ENCODE results near the gene DHRS12.

The DHRS12 gene

DNA sequence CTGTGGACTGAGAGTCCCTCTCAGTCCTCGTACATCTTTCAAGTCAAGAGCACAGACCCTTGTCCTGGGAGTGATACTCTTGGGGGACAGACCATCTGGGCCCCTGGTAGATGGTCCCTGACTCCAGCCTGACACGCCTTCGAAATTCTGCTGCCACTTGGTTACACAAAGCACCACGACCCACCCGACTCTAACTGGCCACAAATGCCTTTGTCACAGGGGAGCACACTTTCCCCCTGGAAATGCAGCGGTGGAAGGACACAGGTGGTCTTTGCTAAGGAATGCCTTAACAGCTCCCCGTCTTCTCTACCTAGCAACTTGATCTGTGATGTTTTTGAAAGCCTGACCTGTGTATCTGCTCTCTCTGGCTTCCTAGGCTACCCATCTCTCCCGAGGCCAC, 13.8 kb upstream of the DHRS12 start:
- no peak overlapping the region for H3K27ac ChIP-seq (ENCODE audit: low read length, poor library complexity, severe bottlenecking)
- no peaks in the 10 kb centered on the region for H3K79me1 ChIP-seq (replicated peaks; ENCODE audit: low read length, poor library complexity, severe bottlenecking)
- no peak overlapping the region for H4K91ac ChIP-seq (ENCODE audit: low read length)
- H2BK15ac ChIP-seq (ENCODE audit: low read depth, poor library complexity, severe bottlenecking), result no peak overlapping the region
- no peak for DNase-seq
- H3K36me3 ChIP-seq (ENCODE audit: control insufficient read depth in 1 of 2, insufficient read depth in 2 of 2, low read depth in 1 of 2, low read length in 2 of 2), result no peaks in the 10 kb centered on the region
- H2BK12ac ChIP-seq (ENCODE audit: low read length in 2 of 2), result no peak overlapping the region
- H3K4me1 ChIP-seq (ENCODE audit: control insufficient read depth, insufficient read depth, low read depth, low read length), result peaks cover 8% of the 10 kb centered on the region
- H2AK5ac ChIP-seq (ENCODE audit: low read length, severe bottlenecking), result no peak overlapping the region
- H2AFZ ChIP-seq (ENCODE audit: low read depth, low read length), result no peak overlapping the region
- H4K8ac ChIP-seq (ENCODE audit: low read length), result no peak overlapping the region
- no peak overlapping the region for H3K18ac ChIP-seq (ENCODE audit: low read depth in 1 of 2, low read length in 2 of 2)
- no peaks in the 10 kb centered on the region for H3K9me3 ChIP-seq (ENCODE audit: control insufficient read depth, low read length)
- no peak overlapping the region for H3K9ac ChIP-seq (ENCODE audit: low read length)
- H3K4ac ChIP-seq (ENCODE audit: low read depth in 1 of 2, low read length in 2 of 2), result no peak overlapping the region
- no peak overlapping the region for H3K4me2 ChIP-seq (ENCODE audit: low read length, poor library complexity, severe bottlenecking)
- H3K4me3 ChIP-seq (ENCODE audit: insufficient read depth in 1 of 2, low read depth in 1 of 2, low read length in 2 of 2), result no peak overlapping the region
- WGBS, result 89% methylated on average over 8 of the region's 8 CpGs
- no peak overlapping the region for H3K23ac ChIP-seq (ENCODE audit: low read length in 2 of 2)
- H2BK5ac ChIP-seq (ENCODE audit: low read depth, low read length, poor library complexity, severe bottlenecking), result no peak overlapping the region
- no peak overlapping the region for H2BK120ac ChIP-seq (ENCODE audit: low read depth, low read length)
- no peak overlapping the region for H3K14ac ChIP-seq (ENCODE audit: low read length in 2 of 2)
- peaks cover 62 to 67% of the 10 kb centered on the region in 2 experiments for H3K27me3 ChIP-seq (ENCODE audit: control insufficient read depth in 1 of 2, insufficient read depth in 1 of 2, low read length in 2 of 2)

DNA sequence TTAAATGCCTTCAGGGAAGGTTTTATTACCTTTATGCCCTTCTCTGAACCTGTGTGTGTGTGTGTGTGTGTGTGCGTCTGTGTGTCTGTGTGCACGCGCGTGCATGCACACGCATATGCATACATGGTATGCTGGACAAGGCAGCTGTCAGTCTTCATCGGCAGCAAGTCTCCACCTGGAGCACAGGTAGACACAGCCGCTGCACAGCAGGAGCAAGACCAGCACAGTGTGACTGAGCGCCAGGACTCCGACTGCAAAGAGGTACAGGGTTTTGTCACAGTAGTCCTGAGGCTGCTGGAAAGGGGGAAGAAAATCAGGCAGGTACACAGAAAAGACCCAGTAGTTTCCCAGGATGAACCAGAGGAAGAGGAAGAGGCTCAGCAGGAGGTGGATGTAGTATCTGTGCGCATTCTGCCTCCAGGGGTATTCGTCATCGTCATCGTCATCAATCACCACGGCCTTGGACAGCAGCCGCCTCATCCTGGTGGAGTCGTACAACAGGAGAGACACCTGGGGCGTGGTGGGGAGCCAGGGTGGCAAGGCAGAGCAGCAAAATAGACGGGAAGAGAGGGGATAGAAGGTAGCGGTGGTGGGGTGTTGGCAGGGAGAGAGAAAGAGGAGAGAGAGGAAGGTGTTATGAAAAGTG, 12.8 kb upstream of the DHRS12 start:
- H3K36me3 ChIP-seq (ENCODE audit: control insufficient read depth in 1 of 2, insufficient read depth in 2 of 2, low read depth in 1 of 2, low read length in 2 of 2), result no peaks in the 10 kb centered on the region
- H4K91ac ChIP-seq (ENCODE audit: low read length), result peak overlapping the region; percentile 43
- no peak overlapping the region for H3K4me2 ChIP-seq (ENCODE audit: low read length, poor library complexity, severe bottlenecking)
- no peak overlapping the region for H3K23ac ChIP-seq (ENCODE audit: low read length in 2 of 2)
- peaks cover 57 to 58% of the 10 kb centered on the region in 2 experiments for H3K27me3 ChIP-seq (ENCODE audit: control insufficient read depth in 1 of 2, insufficient read depth in 1 of 2, low read length in 2 of 2)
- H3K9me3 ChIP-seq (ENCODE audit: control insufficient read depth, low read length), result no peaks in the 10 kb centered on the region
- H3K27ac ChIP-seq (ENCODE audit: low read length, poor library complexity, severe bottlenecking), result no peak overlapping the region
- H3K14ac ChIP-seq (ENCODE audit: low read length in 2 of 2), result peak overlapping the region in 1 of 2 experiments; percentile 61
- no peak overlapping the region for H2AFZ ChIP-seq (ENCODE audit: low read depth, low read length)
- no peak overlapping the region for H3K18ac ChIP-seq (ENCODE audit: low read depth in 1 of 2, low read length in 2 of 2)
- no peak overlapping the region for H4K8ac ChIP-seq (ENCODE audit: low read length)
- no peak overlapping the region for H3K4ac ChIP-seq (ENCODE audit: low read depth in 1 of 2, low read length in 2 of 2)
- no peak overlapping the region for H2BK5ac ChIP-seq (ENCODE audit: low read depth, low read length, poor library complexity, severe bottlenecking)
- no peaks in the 10 kb centered on the region for H3K79me1 ChIP-seq (replicated peaks; ENCODE audit: low read length, poor library complexity, severe bottlenecking)
- DNase-seq, result no peak
- H3K4me3 ChIP-seq (ENCODE audit: insufficient read depth in 1 of 2, low read depth in 1 of 2, low read length in 2 of 2), result no peak overlapping the region
- no peak overlapping the region for H2BK120ac ChIP-seq (ENCODE audit: low read depth, low read length)
- no peak overlapping the region for H2BK15ac ChIP-seq (ENCODE audit: low read depth, poor library complexity, severe bottlenecking)
- no peak overlapping the region for H2AK5ac ChIP-seq (ENCODE audit: low read length, severe bottlenecking)
- peaks cover 11% of the 10 kb centered on the region for H3K4me1 ChIP-seq (ENCODE audit: control insufficient read depth, insufficient read depth, low read depth, low read length)
- WGBS, result 85% methylated on average over 19 of the region's 19 CpGs
- H3K9ac ChIP-seq (ENCODE audit: low read length), result no peak overlapping the region
- H2BK12ac ChIP-seq (ENCODE audit: low read length in 2 of 2), result no peak overlapping the region

DNA sequence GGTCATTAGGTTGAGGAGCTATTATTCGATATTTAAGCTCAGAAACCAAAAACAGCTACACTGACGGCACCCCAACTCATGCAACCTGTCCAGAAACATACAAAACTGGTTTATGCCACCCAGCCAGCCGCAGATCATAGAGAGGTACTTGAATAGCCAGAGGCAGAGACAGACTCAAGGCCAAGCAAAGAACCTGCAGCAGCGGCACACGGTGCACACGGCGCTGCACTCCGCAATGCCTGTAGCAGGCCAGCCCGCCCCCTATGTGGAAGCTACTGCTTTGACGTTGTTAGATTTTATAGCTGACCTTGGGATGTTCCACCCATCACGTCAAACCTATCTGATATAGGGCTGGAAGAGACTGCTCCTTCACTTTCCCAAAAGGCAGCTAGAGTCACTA, 11.9 kb upstream of the DHRS12 start:
- no peak overlapping the region for H4K91ac ChIP-seq (ENCODE audit: low read length)
- WGBS, result 89% methylated on average over 11 of the region's 11 CpGs
- no peak overlapping the region for H2AFZ ChIP-seq (ENCODE audit: low read depth, low read length)
- no peak overlapping the region for H4K8ac ChIP-seq (ENCODE audit: low read length)
- no peak overlapping the region for H3K14ac ChIP-seq (ENCODE audit: low read length in 2 of 2)
- H2BK120ac ChIP-seq (ENCODE audit: low read depth, low read length), result no peak overlapping the region
- no peak overlapping the region for H2BK15ac ChIP-seq (ENCODE audit: low read depth, poor library complexity, severe bottlenecking)
- H3K79me1 ChIP-seq (replicated peaks; ENCODE audit: low read length, poor library complexity, severe bottlenecking), result no peaks in the 10 kb centered on the region
- no peak overlapping the region for H3K4me3 ChIP-seq (ENCODE audit: insufficient read depth in 1 of 2, low read depth in 1 of 2, low read length in 2 of 2)
- H3K18ac ChIP-seq (ENCODE audit: low read depth in 1 of 2, low read length in 2 of 2), result no peak overlapping the region
- no peak overlapping the region for H3K27ac ChIP-seq (ENCODE audit: low read length, poor library complexity, severe bottlenecking)
- no peak overlapping the region for H2BK12ac ChIP-seq (ENCODE audit: low read length in 2 of 2)
- no peaks in the 10 kb centered on the region for H3K36me3 ChIP-seq (ENCODE audit: control insufficient read depth in 1 of 2, insufficient read depth in 2 of 2, low read depth in 1 of 2, low read length in 2 of 2)
- H3K4me1 ChIP-seq (ENCODE audit: control insufficient read depth, insufficient read depth, low read depth, low read length), result peaks cover 14% of the 10 kb centered on the region
- no peak overlapping the region for H3K9ac ChIP-seq (ENCODE audit: low read length)
- no peak for DNase-seq
- H2AK5ac ChIP-seq (ENCODE audit: low read length, severe bottlenecking), result no peak overlapping the region
- no peak overlapping the region for H3K4me2 ChIP-seq (ENCODE audit: low read length, poor library complexity, severe bottlenecking)
- H3K27me3 ChIP-seq (ENCODE audit: control insufficient read depth in 1 of 2, insufficient read depth in 1 of 2, low read length in 2 of 2), result peaks cover 50 to 54% of the 10 kb centered on the region in 2 experiments
- no peak overlapping the region for H3K4ac ChIP-seq (ENCODE audit: low read depth in 1 of 2, low read length in 2 of 2)
- H2BK5ac ChIP-seq (ENCODE audit: low read depth, low read length, poor library complexity, severe bottlenecking), result no peak overlapping the region
- no peak overlapping the region for H3K23ac ChIP-seq (ENCODE audit: low read length in 2 of 2)
- H3K9me3 ChIP-seq (ENCODE audit: control insufficient read depth, low read length), result no peaks in the 10 kb centered on the region

DNA sequence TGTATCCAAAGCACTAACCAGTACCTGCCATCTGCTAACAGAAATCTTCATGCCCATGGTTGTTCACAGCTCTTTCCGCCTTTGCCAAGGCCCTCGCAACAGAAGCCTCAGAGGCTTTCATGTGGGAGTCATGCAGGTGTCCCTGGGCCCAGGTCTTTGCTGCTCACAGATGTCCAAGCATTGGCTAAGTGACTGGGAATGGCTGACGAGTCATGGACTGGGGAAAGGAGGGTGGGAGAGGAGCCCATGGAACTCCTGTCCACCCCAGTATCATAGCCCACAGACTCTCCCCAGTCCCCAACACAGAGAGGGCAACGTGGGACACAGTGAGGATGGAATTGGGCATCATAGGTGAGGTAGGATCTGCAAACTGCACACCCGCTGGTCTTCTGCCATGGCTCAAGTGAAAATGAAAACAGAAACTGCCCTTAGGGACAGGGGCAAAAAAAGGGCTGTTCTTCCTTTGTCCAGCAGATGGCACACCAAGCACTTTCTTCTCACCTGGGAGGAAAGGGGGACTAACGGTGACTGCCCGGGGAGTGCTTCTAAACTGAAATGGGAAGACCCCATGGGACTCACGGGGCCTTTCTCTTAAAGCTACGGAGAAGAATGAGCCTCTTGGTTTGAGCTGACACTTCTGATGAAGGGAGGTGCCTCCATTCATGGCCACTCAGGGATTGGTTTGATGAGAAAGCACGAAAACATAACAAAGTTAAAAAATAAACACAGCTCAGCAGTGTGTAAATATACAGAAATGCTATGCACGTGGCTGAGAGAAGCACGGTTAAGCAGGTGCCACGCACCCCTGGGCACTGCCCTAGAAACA, 11.1 kb upstream of the DHRS12 start:
- peak; percentile 75 for DNase-seq
- H3K4ac ChIP-seq (ENCODE audit: low read depth in 1 of 2, low read length in 2 of 2), result no peak overlapping the region
- H3K9ac ChIP-seq (ENCODE audit: low read length), result peak overlapping the region; percentile 43
- H3K18ac ChIP-seq (ENCODE audit: low read depth in 1 of 2, low read length in 2 of 2), result no peak overlapping the region
- H2BK120ac ChIP-seq (ENCODE audit: low read depth, low read length), result no peak overlapping the region
- 25% methylated on average over 11 of the region's 13 CpGs for WGBS
- H2BK5ac ChIP-seq (ENCODE audit: low read depth, low read length, poor library complexity, severe bottlenecking), result no peak overlapping the region
- no peak overlapping the region for H4K91ac ChIP-seq (ENCODE audit: low read length)
- no peak overlapping the region for H3K27ac ChIP-seq (ENCODE audit: low read length, poor library complexity, severe bottlenecking)
- peaks cover 42 to 46% of the 10 kb centered on the region in 2 experiments for H3K27me3 ChIP-seq (ENCODE audit: control insufficient read depth in 1 of 2, insufficient read depth in 1 of 2, low read length in 2 of 2)
- no peak overlapping the region for H3K23ac ChIP-seq (ENCODE audit: low read length in 2 of 2)
- H2AFZ ChIP-seq (ENCODE audit: low read depth, low read length), result no peak overlapping the region
- peaks cover 14% of the 10 kb centered on the region for H3K4me1 ChIP-seq (ENCODE audit: control insufficient read depth, insufficient read depth, low read depth, low read length)
- peak overlapping the region in 1 of 2 experiments; percentile 12 for H3K14ac ChIP-seq (ENCODE audit: low read length in 2 of 2)
- H2BK12ac ChIP-seq (ENCODE audit: low read length in 2 of 2), result no peak overlapping the region
- peak overlapping the region in 1 of 2 experiments; percentile 65 for H3K4me3 ChIP-seq (ENCODE audit: insufficient read depth in 1 of 2, low read depth in 1 of 2, low read length in 2 of 2)
- H3K36me3 ChIP-seq (ENCODE audit: control insufficient read depth in 1 of 2, insufficient read depth in 2 of 2, low read depth in 1 of 2, low read length in 2 of 2), result no peaks in the 10 kb centered on the region
- H3K9me3 ChIP-seq (ENCODE audit: control insufficient read depth, low read length), result no peaks in the 10 kb centered on the region
- peak overlapping the region; percentile 57 for H3K4me2 ChIP-seq (ENCODE audit: low read length, poor library complexity, severe bottlenecking)
- H4K8ac ChIP-seq (ENCODE audit: low read length), result peak overlapping the region; percentile 78
- no peak overlapping the region for H2AK5ac ChIP-seq (ENCODE audit: low read length, severe bottlenecking)
- H2BK15ac ChIP-seq (ENCODE audit: low read depth, poor library complexity, severe bottlenecking), result no peak overlapping the region
- no peaks in the 10 kb centered on the region for H3K79me1 ChIP-seq (replicated peaks; ENCODE audit: low read length, poor library complexity, severe bottlenecking)

Data from mesenchymal stem cell (in vitro differentiated cells and primary cell).